Psoas muscle (tissue), 8 donors: ENCODE results near the gene ALKBH4. TPM values are rescaled to one million over a fixed set of nuclear protein-coding genes. Genes with fewer than 3 reads are reported as not detected.
"Not testable (repeated sequence)": the region's sequence is repeated elsewhere in the genome, so short reads cannot be mapped to it uniquely, and the experiment has no call there.

ENCODE experiments used
- ATAC-seq, 4 donors: fragments of 200-7000 bp; cut with Tn5 transposase; one replicate each; pipeline ENCODE4 v1.9.1; 2020; ENCODE audit warnings: moderate library complexity in 3 of 4, mild to moderate bottlenecking in 2 of 4
- DNase-seq, 2 donors: peaks; one replicate each; pipeline ENCODE4 v3.0.0-alpha.2; 2020
- H3K27ac ChIP-seq: fragments of 200-600 bp; one replicate; pipeline ENCODE4 v1.8.0; 2022
- H3K27me3 ChIP-seq, 3 donors: fragments of 200-600 bp in 1 of 3; one replicate each; pipeline versions ENCODE4 v1.6.1 to v1.8.0; 2013 to 2022; ENCODE audit warnings: low read length in 2 of 3, mild to moderate bottlenecking in 2 of 3, moderate library complexity in 1 of 3; ENCODE audit not compliant: insufficient read depth in 3 of 3
- H3K36me3 ChIP-seq, 2 donors: fragments of 200-600 bp in 1 of 2; one replicate each; pipeline versions ENCODE4 v1.6.1 to v1.8.0; 2013 to 2022; ENCODE audit warnings: low read depth in 1 of 2, mild to moderate bottlenecking in 1 of 2, moderate library complexity in 1 of 2; ENCODE audit not compliant: insufficient read depth in 1 of 2
- H3K4me1 ChIP-seq: fragments of 200-600 bp; one replicate; pipeline ENCODE4 v1.8.0; 2022
- H3K4me3 ChIP-seq: fragments of 200-600 bp; one replicate; pipeline ENCODE4 v1.8.0; 2022; ENCODE audit warnings: mild to moderate bottlenecking
- H3K9me3 ChIP-seq: fragments of 200-600 bp; one replicate; pipeline ENCODE4 v1.8.0; 2022
- WGBS, 3 donors: extraction: QIAGEN DNeasy Blood & Tissue Kit; methylation state at CpG; one replicate each; pipeline versions ENCODE4 v1.1.6 to v1.1.7; 2013; 5-methylcytosine and 5-hydroxymethylcytosine counted together
- intact Hi-C, 2 donors: fragments of 100-400 bp; cut with DNase I; formaldehyde crosslinking; loops; one replicate each; pipeline versions ENCODE4 v1.11.0 to v1.14.2; 2022
- polyA plus RNA-seq, 3 donors: library from polyadenylated mRNA; stranded (reverse); fragments of 200-250 nt; gene quantifications; one replicate each; pipeline ENCODE4 v1.2.3, GENCODE V29; 2013
- total RNA-seq, 4 donors: library from RNA; stranded (reverse); fragmentation: NEBNext Ultra II Directional in 2 of 4; extraction: Animal tissue kit (Norgen Biotek cat#: 25700) in 2 of 4; gene quantifications; one replicate each; pipeline versions ENCODE4 v1.2.1 to v1.2.4, GENCODE V29; 2021 to 2023
- TF ChIP-seq, protein P1 (sequence below): fragments of 200-600 bp; IDR thresholded peaks from one replicate; pipeline ENCODE4 v1.8.0; 2022; ENCODE audit warnings: antibody characterized with exemption
- donor health status: healthy with polysubstance abuse.
- donor health status: DM: no; HTN: no; CAD: no; lungs with moderate emphysema.
- donor health status: Bipolar disorder and iron deficiency.
- donor health status: healthy.
- donor health status: DM: yes; HTN: yes; CAD: no.
- donor health status: DM: no; HTN: no; CAD: no.
- donor health status: DM: no; HTN: no; CAD: no.
- donor health status: DM: yes; HTN: yes; CAD: no.

ALKBH4 gene
- total and polyA plus RNA-seq, 7 donors: 2.7 to 11.1 (median 8.2) TPM

DNA sequence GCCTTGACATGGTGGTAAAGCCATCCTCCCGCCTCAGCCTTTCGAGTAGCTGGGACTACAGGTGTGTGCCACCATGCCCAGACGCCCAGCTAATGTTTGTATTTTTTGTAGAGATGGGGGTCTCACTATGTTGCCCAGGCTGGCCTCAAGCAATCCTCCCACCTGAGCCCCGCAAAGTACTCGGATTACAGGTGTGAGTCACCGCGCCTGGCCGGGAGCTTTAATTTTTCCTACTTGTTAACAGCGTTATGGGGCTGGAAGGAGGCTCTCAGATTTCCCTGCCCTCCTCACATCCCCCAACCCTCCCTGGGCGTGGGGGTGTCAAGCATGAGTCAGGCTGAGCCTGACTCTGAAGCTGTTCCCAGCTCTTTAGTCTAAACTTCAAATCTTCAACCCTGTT, 8.3 kb downstream of the ALKBH4 start:
- Histone ChIP-seq H3K27me3 (no peaks in the 10 kb centered on the region), H3K4me1 (peaks cover 5% of the 10 kb centered on the region), H3K4me3 (no peak overlapping the region), H3K36me3 (peaks cover 3 to 37% of the 10 kb centered on the region in 2 donors), H3K27ac (no peak overlapping the region), H3K9me3 (no peaks in the 10 kb centered on the region)
- 69 to 81% (median 77%) methylated on average over 10 of the region's 10 CpGs for WGBS, 3 donors
- TF ChIP-seq, protein P1, sequence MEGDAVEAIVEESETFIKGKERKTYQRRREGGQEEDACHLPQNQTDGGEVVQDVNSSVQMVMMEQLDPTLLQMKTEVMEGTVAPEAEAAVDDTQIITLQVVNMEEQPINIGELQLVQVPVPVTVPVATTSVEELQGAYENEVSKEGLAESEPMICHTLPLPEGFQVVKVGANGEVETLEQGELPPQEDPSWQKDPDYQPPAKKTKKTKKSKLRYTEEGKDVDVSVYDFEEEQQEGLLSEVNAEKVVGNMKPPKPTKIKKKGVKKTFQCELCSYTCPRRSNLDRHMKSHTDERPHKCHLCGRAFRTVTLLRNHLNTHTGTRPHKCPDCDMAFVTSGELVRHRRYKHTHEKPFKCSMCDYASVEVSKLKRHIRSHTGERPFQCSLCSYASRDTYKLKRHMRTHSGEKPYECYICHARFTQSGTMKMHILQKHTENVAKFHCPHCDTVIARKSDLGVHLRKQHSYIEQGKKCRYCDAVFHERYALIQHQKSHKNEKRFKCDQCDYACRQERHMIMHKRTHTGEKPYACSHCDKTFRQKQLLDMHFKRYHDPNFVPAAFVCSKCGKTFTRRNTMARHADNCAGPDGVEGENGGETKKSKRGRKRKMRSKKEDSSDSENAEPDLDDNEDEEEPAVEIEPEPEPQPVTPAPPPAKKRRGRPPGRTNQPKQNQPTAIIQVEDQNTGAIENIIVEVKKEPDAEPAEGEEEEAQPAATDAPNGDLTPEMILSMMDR: no peak
- intact Hi-C loops: no loop called here
- DNase-seq (no peak), ATAC-seq (no peak)

DNA sequence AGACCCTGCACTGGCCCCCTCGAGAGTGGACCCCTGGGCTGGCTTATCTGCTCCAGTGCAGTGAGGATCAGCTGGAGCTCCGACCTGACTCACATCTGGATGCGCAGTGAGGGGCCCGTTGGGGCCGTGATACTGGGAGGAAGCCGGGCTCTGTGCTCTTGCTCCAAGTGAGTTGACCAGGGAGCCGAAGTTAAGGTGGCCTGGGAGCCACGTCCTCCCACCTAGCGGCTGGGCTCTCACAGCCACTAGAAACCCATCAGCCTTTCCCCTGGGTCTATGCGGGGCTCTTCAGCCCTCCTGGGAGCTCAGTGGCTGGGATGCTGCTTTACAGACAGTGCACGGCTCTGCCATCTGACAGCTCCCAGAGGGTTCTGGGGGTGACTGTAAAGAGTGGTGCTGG, 9.1 kb downstream of the ALKBH4 start:
- no peak for ATAC-seq
- intact Hi-C loops: no loop called here
- Histone ChIP-seq H3K27me3 (no peaks in the 10 kb centered on the region), H3K36me3 (peaks cover 3 to 37% of the 10 kb centered on the region in 2 donors), H3K4me1 (peaks cover 5% of the 10 kb centered on the region), H3K4me3 (no peak overlapping the region), H3K27ac (no peak overlapping the region), H3K9me3 (no peaks in the 10 kb centered on the region)
- 79 to 84% (median 82%) methylated on average over 11 of the region's 11 CpGs for WGBS, 3 donors
- DNase-seq: no peak
- TF ChIP-seq, protein P1: no peak

DNA sequence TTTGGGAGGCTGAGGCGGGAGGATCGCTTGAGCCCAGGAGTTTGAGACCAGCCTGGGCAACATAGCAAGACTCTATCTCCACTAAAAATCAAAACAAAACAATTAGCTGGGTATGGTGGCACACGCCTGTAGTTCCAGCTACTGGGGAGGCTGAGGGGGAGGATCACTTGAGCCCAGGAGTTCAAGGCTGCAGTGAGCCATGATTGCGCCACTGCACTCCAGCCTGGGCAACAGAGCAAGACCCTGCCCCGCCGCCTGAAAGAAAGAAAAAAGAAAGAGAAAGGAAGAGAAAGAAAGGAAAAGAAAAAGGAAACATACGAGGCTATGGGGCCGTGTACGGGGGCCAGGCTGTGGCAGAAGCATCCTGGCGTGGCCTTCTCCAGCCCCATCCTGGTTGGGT, 9.7 kb downstream of the ALKBH4 start:
- peaks cover 3 to 37% of the 10 kb centered on the region in 2 donors for H3K36me3 ChIP-seq
- DNase-seq, ATAC-seq, H3K4me1 ChIP-seq, H3K4me3 ChIP-seq, H3K9me3 ChIP-seq, H3K27ac ChIP-seq, H3K27me3 ChIP-seq: not testable (repeated sequence)
- intact Hi-C loops: loop anchor here in 1 of 2 donors (5.0 kb wide), 1 partner anchor 43 kb away; no protein-coding TSS in a partner anchor
- 88 to 92% (median 91%) methylated on average over 10 of the region's 10 CpGs for WGBS, 3 donors

DNA sequence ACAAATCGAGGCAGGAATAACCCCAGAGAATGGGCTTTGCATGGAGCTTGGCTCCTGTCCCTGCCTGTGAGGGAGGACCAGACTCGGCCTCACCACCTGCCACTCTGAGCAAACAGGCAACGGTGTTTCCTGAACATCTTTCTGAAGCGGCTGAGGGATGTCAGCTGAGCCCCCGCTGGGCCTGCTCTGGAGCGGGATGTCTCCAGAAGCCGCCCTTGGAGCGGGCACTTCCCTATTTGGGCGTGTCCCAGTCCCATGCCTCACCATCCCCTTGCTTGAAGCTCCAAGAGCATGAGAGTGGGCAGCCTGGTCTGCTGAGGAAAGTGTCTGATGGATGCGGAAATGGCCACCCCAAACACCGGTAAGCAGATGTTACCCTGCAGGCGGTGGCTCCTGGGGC, 10.2 kb downstream of the ALKBH4 start:
- WGBS, 3 donors: 63% methylated on average over 12 of the region's 12 CpGs
- Histone ChIP-seq H3K27ac (no peak overlapping the region), H3K4me1 (peaks cover 5% of the 10 kb centered on the region), H3K36me3 (peaks cover 3 to 35% of the 10 kb centered on the region in 2 donors), H3K4me3 (no peak overlapping the region), H3K9me3 (no peaks in the 10 kb centered on the region), H3K27me3 (no peaks in the 10 kb centered on the region)
- intact Hi-C loops: loop anchor here in 1 of 2 donors (5.0 kb wide), 1 partner anchor 42 kb away; no protein-coding TSS in a partner anchor
- DNase-seq (no peak), ATAC-seq (no peak)
- TF ChIP-seq, protein P1: no peak

DNA sequence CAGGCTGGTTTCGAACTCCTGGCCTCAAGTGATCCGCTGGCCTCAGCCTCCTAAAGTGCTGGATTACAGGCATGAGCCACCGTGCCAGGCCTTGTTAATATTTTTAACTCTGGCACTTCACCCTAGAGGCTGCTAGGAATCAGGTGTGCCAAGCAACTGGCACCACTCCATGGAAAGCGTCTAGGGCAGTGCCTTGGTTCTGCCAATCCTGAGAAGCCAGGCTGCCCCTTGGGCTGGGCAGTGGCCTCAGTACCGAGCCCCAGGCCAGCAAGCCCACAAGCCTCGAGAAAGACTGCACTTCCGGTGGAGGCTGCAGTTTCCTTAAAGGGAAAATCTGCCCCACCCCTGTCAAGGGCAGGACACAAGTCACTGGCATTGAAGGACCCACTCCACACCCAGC, 11.3 kb downstream of the ALKBH4 start:
- no peak overlapping the region for H3K27ac ChIP-seq
- intact Hi-C loops: loop anchor here in 1 of 2 donors (5.0 kb wide), 1 partner anchor 41 kb away; no protein-coding TSS in a partner anchor
- TF ChIP-seq, protein P1: no peak
- peaks cover 3 to 23% of the 10 kb centered on the region in 2 donors for H3K36me3 ChIP-seq
- H3K4me1 ChIP-seq: peaks cover 5% of the 10 kb centered on the region
- H3K4me3 ChIP-seq: no peak overlapping the region
- 23 to 37% (median 24%) methylated on average over 7 of the region's 7 CpGs for WGBS, 3 donors
- peak; percentile 57 to 76 (median 63) for ATAC-seq
- peak in 1 of 2 donors; percentile 59 for DNase-seq
- no peaks in the 10 kb centered on the region for H3K9me3 ChIP-seq
- no peaks in the 10 kb centered on the region for H3K27me3 ChIP-seq
